ENCODE measurements around the gene PKNOX1.
"Not testable (repeated sequence)": the region's sequence is repeated elsewhere in the genome, so short reads cannot be mapped to it uniquely, and the experiment has no call there.

The PKNOX1 gene

DNA sequence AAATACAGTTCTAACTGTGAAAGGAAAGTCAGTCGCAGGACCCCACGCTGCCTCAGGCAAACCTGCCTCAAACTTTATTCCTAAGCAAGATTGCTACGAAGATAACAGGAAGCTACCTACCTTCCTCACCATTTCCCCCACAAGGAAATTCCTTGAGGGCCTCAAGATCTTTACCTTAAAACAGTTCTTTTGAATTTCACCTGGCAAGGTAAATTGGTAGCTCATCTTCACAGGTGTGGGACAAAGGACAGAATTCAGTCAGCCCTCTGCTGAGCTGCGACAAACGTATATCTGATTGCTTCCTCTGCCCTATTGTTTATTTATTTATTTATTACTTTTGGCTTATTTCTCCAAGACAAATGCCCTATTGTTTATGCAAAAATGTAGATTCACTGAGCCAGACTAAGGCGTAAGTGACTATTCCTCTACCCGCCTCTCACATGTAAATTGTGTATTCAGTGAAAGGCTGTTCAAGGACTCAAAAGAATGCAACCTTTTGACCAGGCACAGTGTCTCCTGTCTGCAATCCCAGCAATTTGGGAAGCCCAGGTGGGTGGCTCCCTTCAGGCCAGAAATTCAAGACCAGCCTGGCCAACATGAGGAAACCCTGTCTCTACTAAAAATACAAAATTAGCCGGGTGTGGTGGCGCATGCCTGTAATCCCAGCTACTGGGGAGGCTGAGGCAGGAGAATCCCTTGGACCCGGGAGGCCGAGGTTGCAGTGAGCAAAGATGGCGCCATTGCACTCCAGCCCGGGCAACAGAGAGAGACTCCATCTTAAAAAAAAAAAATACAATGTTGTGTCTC is 17.3 kb upstream of the PKNOX1 start:
- no peak for DNase-seq

DNA sequence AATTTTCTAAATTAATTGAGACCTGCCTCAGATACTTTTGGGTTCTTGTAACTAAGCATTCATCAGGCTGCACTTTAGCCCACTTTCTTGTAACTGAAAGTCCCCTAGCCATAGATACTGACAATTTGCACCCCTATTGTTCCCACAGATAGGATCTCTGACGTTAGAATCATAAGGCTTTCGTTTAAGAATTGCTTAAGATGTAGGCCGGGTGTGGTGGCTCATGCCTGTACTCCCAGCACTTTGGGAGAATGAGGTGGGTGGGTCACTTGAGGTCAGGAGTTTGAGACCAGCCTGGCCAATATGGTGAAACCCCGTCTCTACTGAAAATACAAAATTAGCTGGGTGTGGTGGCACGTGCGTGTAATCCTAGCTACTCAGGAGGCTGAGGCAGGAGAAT is 16.2 kb upstream of the PKNOX1 start:
- not testable (repeated sequence) for DNase-seq

DNA sequence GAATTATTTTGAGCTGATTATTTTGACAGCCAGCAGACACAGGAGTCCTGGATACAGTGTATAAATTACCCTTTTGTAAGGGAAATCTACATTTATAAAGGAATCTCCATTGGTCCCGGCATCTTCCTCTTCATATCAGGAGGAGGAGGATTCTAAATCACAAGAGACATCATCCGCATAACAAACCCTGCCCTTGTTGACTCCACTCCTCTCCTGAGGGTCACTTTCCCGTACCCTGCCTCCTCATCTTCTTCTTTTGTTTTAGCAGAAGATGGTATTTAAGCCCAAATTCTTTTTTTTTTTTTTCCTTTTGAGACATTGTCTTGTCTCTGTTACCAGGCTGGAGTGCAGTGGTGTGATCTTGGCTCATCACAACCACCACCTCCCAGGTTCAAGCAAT is 14.6 kb upstream of the PKNOX1 start:
- DNase-seq, result no peak

GRCh38 chr21:42962380-42963007 is 11.9 kb upstream of the PKNOX1 start:
- no peak for DNase-seq

- no peak for DNase-seq
These were observed 10.3 kb upstream of the PKNOX1 start for GRCh38 chr21:42964086-42964485.

DNA sequence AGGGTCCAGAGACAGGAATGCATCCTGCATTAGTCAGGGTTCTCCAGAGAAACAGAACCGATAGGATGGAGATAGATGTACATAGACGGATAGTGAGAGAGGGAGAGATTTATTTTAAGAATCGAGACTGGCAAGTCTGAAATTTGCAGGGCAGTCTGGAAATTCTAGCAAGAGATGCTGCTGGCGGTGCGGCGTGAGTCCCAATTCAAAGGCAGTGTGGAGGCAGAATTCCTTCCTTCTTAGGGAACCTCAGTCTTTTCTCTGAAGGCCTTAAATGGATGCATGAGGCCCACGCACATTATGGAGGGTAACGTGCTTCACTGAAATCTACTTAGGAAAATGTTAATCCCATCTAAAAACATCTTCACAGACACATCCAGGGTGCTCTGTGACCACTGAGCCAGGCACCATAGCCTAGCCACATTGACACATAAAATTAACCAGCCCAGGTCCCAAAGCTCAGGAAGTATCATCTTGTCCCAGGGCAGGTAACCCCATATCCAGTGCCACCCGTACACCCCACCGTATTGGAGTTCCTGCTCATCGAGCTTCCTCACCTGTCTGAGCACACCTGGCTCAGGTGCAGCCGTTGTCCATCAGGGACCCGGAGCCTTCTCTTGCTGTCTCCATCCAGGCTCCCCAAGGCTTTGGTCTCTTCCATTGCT is 9.7 kb upstream of the PKNOX1 start:
- DNase-seq, result no peak

DNA sequence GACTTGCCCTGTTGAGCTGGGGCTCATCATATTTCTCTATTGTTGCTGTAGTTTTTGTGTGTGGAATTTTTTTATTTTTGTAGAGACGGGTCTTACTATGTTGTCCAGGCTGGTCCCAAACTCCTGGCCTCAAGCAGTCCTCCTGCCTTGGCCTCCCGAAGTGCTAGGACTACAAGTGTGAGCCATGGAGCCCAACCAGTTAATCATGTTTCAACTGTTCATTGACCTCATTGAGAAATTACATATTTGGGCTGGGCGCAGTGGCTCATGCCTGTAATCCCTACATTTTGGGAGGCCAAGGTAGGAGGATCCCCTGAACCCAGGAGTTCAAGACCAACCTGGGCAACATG is 9.2 kb upstream of the PKNOX1 start:
- no peak for DNase-seq

DNA sequence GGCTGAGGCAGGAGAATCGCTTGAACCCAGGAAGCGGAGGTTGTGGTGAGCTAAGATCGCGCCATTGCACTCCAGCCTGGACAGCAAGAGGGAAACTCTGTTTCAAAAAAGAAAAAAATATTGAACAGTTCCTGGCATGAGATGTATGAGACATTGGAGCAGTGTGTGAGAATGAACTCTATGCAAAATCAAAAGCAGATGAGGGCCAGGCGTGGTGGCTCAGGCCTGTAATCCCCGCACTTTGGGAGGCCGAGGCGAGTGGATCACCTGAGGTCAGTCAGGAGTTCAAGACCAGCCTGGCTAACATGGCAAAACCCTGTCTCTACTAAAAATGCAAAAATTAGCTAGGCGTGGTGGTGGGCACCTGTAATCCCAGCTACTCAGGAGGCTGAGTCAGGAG is 6.7 kb upstream of the PKNOX1 start:
- not testable (repeated sequence) for DNase-seq

- no peak for DNase-seq
These were observed 5.2 kb upstream of the PKNOX1 start for GRCh38 chr21:42969193-42969600.

DNA sequence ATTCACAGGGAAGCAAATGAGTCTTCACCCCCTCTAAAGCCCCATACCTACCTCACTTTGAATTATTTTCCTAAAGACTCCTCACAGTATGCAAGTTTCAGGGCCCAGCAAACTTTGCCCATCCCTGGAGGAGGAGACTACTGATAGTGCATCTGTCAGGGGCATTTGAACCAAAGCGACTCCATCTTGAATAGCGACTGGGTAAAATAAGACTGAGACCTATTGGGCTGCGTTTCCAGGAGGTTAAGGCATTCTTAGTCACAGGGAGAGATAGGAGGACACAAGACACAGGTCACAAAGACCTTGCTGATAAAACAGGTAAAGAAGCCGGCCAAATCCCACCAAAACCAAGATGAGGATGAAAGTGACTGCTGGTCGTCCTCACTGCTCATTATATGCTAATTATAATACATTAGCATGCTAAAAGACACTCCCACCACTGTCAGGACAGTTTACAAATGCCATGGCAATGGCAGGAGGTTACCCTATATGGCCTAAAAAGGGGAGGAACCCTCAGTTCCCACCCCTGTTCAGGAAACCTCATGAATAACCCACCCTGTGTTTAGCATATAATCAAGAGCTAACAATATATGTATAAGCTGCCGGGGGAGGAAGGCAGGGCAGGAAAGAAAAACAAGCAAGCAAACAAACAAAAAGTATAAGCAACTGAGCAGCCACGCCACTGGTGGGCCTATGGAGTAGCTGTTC is 3.3 kb upstream of the PKNOX1 start:
- no peak for DNase-seq

DNA sequence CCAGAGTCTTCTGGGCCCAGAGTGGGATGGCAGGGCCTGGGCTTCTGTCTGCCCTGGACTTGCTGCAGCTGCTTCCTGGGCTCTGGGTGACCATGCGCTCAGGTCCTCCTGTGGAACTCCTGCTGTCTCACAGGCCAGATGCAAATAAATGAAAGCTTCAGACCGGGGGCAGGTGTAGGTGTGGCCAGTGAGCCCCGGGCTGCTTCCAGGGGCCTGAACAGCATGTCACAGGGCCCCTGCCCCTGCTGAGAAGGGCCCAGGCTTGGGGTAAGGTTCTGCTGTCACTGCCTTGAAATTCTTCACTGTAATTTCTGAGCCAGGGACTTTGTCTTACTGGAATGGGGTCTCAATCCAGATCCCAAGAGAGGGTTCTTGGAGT is 2.5 kb upstream of the PKNOX1 start:
- no peak for DNase-seq

DNA sequence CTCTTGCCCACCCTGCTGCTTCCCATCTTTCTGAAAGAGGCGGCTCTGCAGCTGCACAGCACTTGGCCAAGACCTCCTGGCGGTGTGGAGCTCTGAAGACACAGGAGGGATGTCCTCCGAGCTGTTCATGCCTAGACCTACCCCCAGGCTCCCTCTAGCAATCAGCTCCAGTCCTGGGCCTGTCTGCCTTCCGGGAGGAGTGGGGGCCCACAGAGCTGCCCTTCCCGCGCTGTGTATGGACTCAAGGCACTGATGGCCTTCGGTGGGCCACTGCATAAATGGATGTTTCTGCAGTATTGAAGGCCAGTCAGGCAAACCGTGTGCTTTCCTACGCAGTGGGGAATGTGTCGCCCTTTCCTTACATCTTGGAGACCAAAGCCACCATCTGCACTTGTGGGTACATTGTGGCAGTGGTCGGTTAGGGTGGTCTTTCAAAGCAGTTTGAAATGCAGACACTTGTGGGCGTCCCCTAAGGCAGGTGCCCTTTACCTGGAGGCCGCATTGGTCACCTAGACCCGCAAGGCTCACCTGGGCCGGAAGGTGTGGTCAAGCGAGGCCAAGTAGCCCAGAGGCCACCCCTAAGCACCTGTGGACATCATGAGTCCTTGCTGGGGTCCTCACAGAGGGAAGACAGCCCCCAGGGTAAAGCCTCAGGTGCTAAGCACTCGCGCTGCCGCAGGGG is 912 bp upstream of the PKNOX1 start:
- no peak for DNase-seq

- DNase-seq, result no peak
These were observed 764 bp downstream of the PKNOX1 start for GRCh38 chr21:42974832-42975820.

- DNase-seq, result no peak
These were observed 1.7 kb downstream of the PKNOX1 start for GRCh38 chr21:42975886-42976608.

- no peak for DNase-seq
These were observed 6.2 kb downstream of the PKNOX1 start for GRCh38 chr21:42980312-42981213.

GRCh38 chr21:42981214-42981523 is 6.8 kb downstream of the PKNOX1 start:
- DNase-seq, result peak; percentile 57 to 81

DNA sequence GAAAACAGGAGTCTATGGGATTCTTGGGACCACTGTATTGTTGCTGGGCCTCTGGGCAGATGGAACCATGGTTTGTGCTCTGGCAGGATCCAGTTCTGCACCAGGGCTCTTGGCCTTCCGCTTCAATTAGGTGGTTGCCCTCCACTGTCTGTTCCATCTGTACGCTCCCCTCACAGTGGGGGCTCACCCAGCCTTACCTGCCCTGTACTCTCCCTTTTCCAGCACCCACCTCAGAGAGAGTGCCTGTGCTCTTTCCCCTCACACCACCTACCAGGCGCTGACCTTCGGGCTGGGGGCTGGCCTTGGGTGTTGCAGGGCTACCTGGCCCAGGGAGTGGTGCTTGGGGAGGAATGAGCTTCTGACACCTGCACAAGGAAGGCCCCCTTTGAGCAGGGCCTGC is 7.5 kb downstream of the PKNOX1 start:
- no peak for DNase-seq

GRCh38 chr21:42983103-42983502 is 8.7 kb downstream of the PKNOX1 start:
- DNase-seq, result no peak

GRCh38 chr21:42983869-42984268 is 9.5 kb downstream of the PKNOX1 start:
- no peak for DNase-seq
